Esophagus (tissue), 2 donors: ENCODE measurements around the gene TERT. TPM values are rescaled to one million over a fixed set of nuclear protein-coding genes. Genes with fewer than 3 reads are reported as not detected.
"Not testable (repeated sequence)": the region's sequence is repeated elsewhere in the genome, so short reads cannot be mapped to it uniquely, and the experiment has no call there.

Source experiments
- H3K27ac ChIP-seq, 2 donors: one replicate each; pipeline ENCODE4 v1.5.1; 2013; ENCODE audit warnings: low read depth in 2 of 2, mild to moderate bottlenecking in 2 of 2, inconsistent platforms in 1 of 2, low read length in 1 of 2, moderate library complexity in 1 of 2
- H3K27me3 ChIP-seq, 2 donors: one replicate each; pipeline ENCODE4 v1.6.1; 2013; ENCODE audit warnings: low read length in 2 of 2, control low read depth in 1 of 2, mild to moderate bottlenecking in 1 of 2; ENCODE audit not compliant: insufficient read depth in 2 of 2, control insufficient read depth in 1 of 2
- H3K36me3 ChIP-seq, 2 donors: one replicate each; pipeline ENCODE4 v1.6.1; 2013; ENCODE audit warnings: low read length in 1 of 2; ENCODE audit not compliant: control insufficient read depth in 2 of 2, insufficient read depth in 2 of 2
- H3K4me1 ChIP-seq, 2 donors: one replicate each; pipeline ENCODE4 v1.6.1; 2013; ENCODE audit warnings: low read length in 1 of 2; ENCODE audit not compliant: control insufficient read depth in 2 of 2, insufficient read depth in 2 of 2
- H3K4me3 ChIP-seq, 2 donors: one replicate each; pipeline ENCODE4 v1.5.1; 2013; ENCODE audit warnings: low read length in 2 of 2, mild to moderate bottlenecking in 2 of 2, low read depth in 1 of 2, moderate library complexity in 1 of 2
- H3K9me3 ChIP-seq, 2 donors: one replicate each; pipeline ENCODE4 v1.6.1; 2013; ENCODE audit warnings: mild to moderate bottlenecking in 2 of 2, low read depth in 1 of 2, low read length in 1 of 2, moderate library complexity in 1 of 2; ENCODE audit not compliant: control insufficient read depth in 2 of 2, insufficient read depth in 1 of 2
- WGBS, 2 donors: extraction: QIAGEN DNeasy Blood & Tissue Kit; methylation state at CpG; one replicate each; pipeline ENCODE4 v1.1.7; 2013; 5-methylcytosine and 5-hydroxymethylcytosine counted together
- polyA plus RNA-seq, 2 donors: library from polyadenylated mRNA; stranded (reverse); fragments of 200-250 nt; gene quantifications; one replicate each; pipeline ENCODE4 v1.2.3, GENCODE V29; 2013
- donor health status: healthy with polysubstance abuse.
- donor health status: Bipolar disorder and iron deficiency.

Gene TERT
- polyA plus RNA-seq, 2 donors, result 0.13 to 0.51 TPM

GRCh38 chr5:1239505-1240251 is 55.2 kb downstream of the TERT start:
- 63 to 64% methylated on average over 22 of the region's 22 CpGs for WGBS, 2 donors
- peaks cover 0 to 5% of the 10 kb centered on the region in 2 donors for H3K4me1 ChIP-seq
- no peak overlapping the region for H3K27ac ChIP-seq
- no peaks in the 10 kb centered on the region for H3K36me3 ChIP-seq
- peaks cover 8 to 12% of the 10 kb centered on the region in 2 donors for H3K9me3 ChIP-seq
- no peak overlapping the region for H3K4me3 ChIP-seq
- no peaks in the 10 kb centered on the region for H3K27me3 ChIP-seq

- no peak overlapping the region for H3K27ac ChIP-seq
- H3K36me3 ChIP-seq, result no peaks in the 10 kb centered on the region
- peaks cover 8 to 16% of the 10 kb centered on the region in 2 donors for H3K9me3 ChIP-seq
- H3K27me3 ChIP-seq, result no peaks in the 10 kb centered on the region
- H3K4me1 ChIP-seq, result peaks cover 0 to 5% of the 10 kb centered on the region in 2 donors
- no peak overlapping the region for H3K4me3 ChIP-seq
- 89 to 93% methylated on average over 1 of the region's 1 CpG for WGBS, 2 donors
These were observed 59.0 kb downstream of the TERT start for GRCh38 chr5:1235838-1236237.

- 77 to 81% methylated on average over 8 of the region's 8 CpGs for WGBS, 2 donors
- Histone ChIP-seq H3K27ac (no peak overlapping the region), H3K4me1 (peaks cover 0 to 5% of the 10 kb centered on the region in 2 donors), H3K9me3 (peaks cover 8 to 16% of the 10 kb centered on the region in 2 donors), H3K36me3 (no peaks in the 10 kb centered on the region), H3K27me3 (no peaks in the 10 kb centered on the region), H3K4me3 (no peak overlapping the region)
These were observed 59.5 kb downstream of the TERT start for GRCh38 chr5:1235379-1235778.

- peaks cover 0 to 3% of the 10 kb centered on the region in 2 donors for H3K27me3 ChIP-seq
- H3K4me3 ChIP-seq, result no peak overlapping the region
- 88 to 90% methylated on average over 25 of the region's 25 CpGs for WGBS, 2 donors
- H3K36me3 ChIP-seq, result no peaks in the 10 kb centered on the region
- H3K4me1 ChIP-seq, result no peaks in the 10 kb centered on the region
- H3K27ac ChIP-seq, result no peak overlapping the region
- peaks cover 8 to 16% of the 10 kb centered on the region in 2 donors for H3K9me3 ChIP-seq
These were observed 62.1 kb downstream of the TERT start for GRCh38 chr5:1232780-1233179.

GRCh38 chr5:1231354-1231905 is 63.4 kb downstream of the TERT start:
- Histone ChIP-seq H3K4me1 (no peaks in the 10 kb centered on the region), H3K9me3 (peaks cover 7 to 13% of the 10 kb centered on the region in 2 donors), H3K36me3 (no peaks in the 10 kb centered on the region), H3K27ac (no peak overlapping the region), H3K27me3 (peaks cover 0 to 3% of the 10 kb centered on the region in 2 donors), H3K4me3 (no peak overlapping the region)
- WGBS, 2 donors, result 65 to 67% methylated on average over 13 of the region's 13 CpGs

GRCh38 chr5:1230551-1230950 is 64.3 kb downstream of the TERT start:
- peaks cover 0 to 3% of the 10 kb centered on the region in 2 donors for H3K27me3 ChIP-seq
- H3K4me1 ChIP-seq, result no peaks in the 10 kb centered on the region
- 82 to 84% methylated on average over 17 of the region's 17 CpGs for WGBS, 2 donors

GRCh38 chr5:1229822-1230221 is 65.0 kb downstream of the TERT start:
- Histone ChIP-seq H3K36me3 (no peaks in the 10 kb centered on the region), H3K27me3 (peaks cover 0 to 3% of the 10 kb centered on the region in 2 donors), H3K27ac (no peak overlapping the region), H3K9me3 (peaks cover 0 to 4% of the 10 kb centered on the region in 2 donors), H3K4me1 (no peaks in the 10 kb centered on the region), H3K4me3 (no peak overlapping the region)
- WGBS, 2 donors, result 27 to 44% methylated on average over 5 to 7 of the region's 7 CpGs

More at GRCh38 chr5:1230551-1230950, 64.3 kb downstream of the TERT start:
- peaks cover 6 to 11% of the 10 kb centered on the region in 2 donors for H3K9me3 ChIP-seq
- no peak overlapping the region for H3K27ac ChIP-seq
- no peak overlapping the region for H3K4me3 ChIP-seq
- H3K36me3 ChIP-seq, result no peaks in the 10 kb centered on the region

GRCh38 chr5:1229023-1229422 is 65.8 kb downstream of the TERT start:
- not testable (repeated sequence) for H3K27me3 ChIP-seq, H3K4me3 ChIP-seq
- 76 to 82% methylated on average over 11 of the region's 11 CpGs for WGBS, 2 donors

GRCh38 chr5:1228120-1228519 is 66.7 kb downstream of the TERT start:
- no peaks in the 10 kb centered on the region for H3K4me1 ChIP-seq
- no peaks in the 10 kb centered on the region for H3K36me3 ChIP-seq
- no peak overlapping the region for H3K4me3 ChIP-seq
- no peak overlapping the region for H3K27ac ChIP-seq
- no peaks in the 10 kb centered on the region for H3K9me3 ChIP-seq
- WGBS, 2 donors, result 54 to 65% methylated on average over 15 of the region's 15 CpGs
- peaks cover 0 to 3% of the 10 kb centered on the region in 2 donors for H3K27me3 ChIP-seq

More at GRCh38 chr5:1229023-1229422, 65.8 kb downstream of the TERT start:
- H3K4me1 ChIP-seq, H3K36me3 ChIP-seq, H3K27ac ChIP-seq, H3K9me3 ChIP-seq: not testable (repeated sequence)
